Lower lobe of right lung (tissue), 2 donors: ENCODE measurements around the gene DSTN. TPM values are rescaled to one million over a fixed set of nuclear protein-coding genes. Genes with fewer than 3 reads are reported as not detected.
A peak's percentile ranks its signal among the peaks of the same experiment; 100 is the strongest.

ENCODE experiments used
- ATAC-seq, 2 donors: fragments of 200-7000 bp; cut with Tn5 transposase; one replicate each; pipeline ENCODE4 v1.9.1; 2020 to 2022; ENCODE audit warnings: mild to moderate bottlenecking in 2 of 2, moderate library complexity in 2 of 2
- DNase-seq: peaks from one replicate; pipeline ENCODE4 v3.0.0-alpha.2; 2020
- H3K27ac ChIP-seq: fragments of 200-600 bp; one replicate; pipeline ENCODE4 v1.8.0; 2022
- H3K27me3 ChIP-seq: fragments of 200-600 bp; one replicate; pipeline ENCODE4 v1.8.0; 2022; ENCODE audit warnings: low read depth
- H3K36me3 ChIP-seq: fragments of 200-600 bp; one replicate; pipeline ENCODE4 v1.8.0; 2022; ENCODE audit warnings: mild to moderate bottlenecking
- H3K4me1 ChIP-seq: fragments of 200-600 bp; one replicate; pipeline ENCODE4 v1.8.0; 2022
- H3K4me3 ChIP-seq: fragments of 200-600 bp; one replicate; pipeline ENCODE4 v1.8.0; 2022; ENCODE audit warnings: mild to moderate bottlenecking
- H3K9me3 ChIP-seq: fragments of 200-600 bp; one replicate; pipeline ENCODE4 v1.8.0; 2022
- CTCF ChIP-seq: fragments of 200-600 bp; IDR thresholded peaks from one replicate; pipeline ENCODE4 v1.8.0; 2022; ENCODE audit warnings: antibody characterized with exemption, mild to moderate bottlenecking
- intact Hi-C: fragments of 100-400 bp; cut with DNase I; formaldehyde crosslinking; loops from one replicate; pipeline ENCODE4 v1.11.0; 2022
- total RNA-seq: library from RNA; stranded (reverse); fragmentation: NEBNext Ultra II Directional; extraction: Animal tissue kit (Norgen Biotek cat#: 25700); gene quantifications from one replicate; pipeline ENCODE4 v1.2.1, GENCODE V29; 2021
- donor health status: DM: no; HTN: yes; CAD: no; lungs with severe emphysema.

The DSTN gene
- total RNA-seq, 1 donor from 2014 or later, result 347 TPM

GRCh38 chr20:17631576-17632319 lies 61.9 kb downstream of the DSTN start:
- no peak overlapping the region for H3K4me3 ChIP-seq
- peaks cover 37% of the 10 kb centered on the region for H3K4me1 ChIP-seq
- H3K27me3 ChIP-seq, result no peaks in the 10 kb centered on the region
- ATAC-seq (no peak), DNase-seq (no peak)
- intact Hi-C loops, result no loop called here
- H3K27ac ChIP-seq, result no peak overlapping the region
- peaks cover 100% of the 10 kb centered on the region for H3K36me3 ChIP-seq
- no peak for TF ChIP-seq CTCF
- no peaks in the 10 kb centered on the region for H3K9me3 ChIP-seq

GRCh38 chr20:17633221-17633849 lies 63.5 kb downstream of the DSTN start:
- peaks cover 100% of the 10 kb centered on the region for H3K36me3 ChIP-seq
- H3K27me3 ChIP-seq, result no peaks in the 10 kb centered on the region

GRCh38 chr20:17633850-17634500 lies 64.1 kb downstream of the DSTN start:
- intact Hi-C loops, result no loop called here
- TF ChIP-seq CTCF, result no peak
- Histone ChIP-seq H3K27me3 (no peaks in the 10 kb centered on the region), H3K9me3 (no peaks in the 10 kb centered on the region), H3K36me3 (peaks cover 99% of the 10 kb centered on the region), H3K4me1 (peaks cover 45% of the 10 kb centered on the region), H3K27ac (peak overlapping the region; percentile 65), H3K4me3 (no peak overlapping the region)
- ATAC-seq, result no peak
- no peak for DNase-seq

More at GRCh38 chr20:17633221-17633849, 63.5 kb downstream of the DSTN start:
- no peak for TF ChIP-seq CTCF
- H3K4me1 ChIP-seq, result peaks cover 44% of the 10 kb centered on the region
- intact Hi-C loops, result no loop called here
- DNase-seq (no peak), ATAC-seq (no peak)
- no peaks in the 10 kb centered on the region for H3K9me3 ChIP-seq
- no peak overlapping the region for H3K4me3 ChIP-seq
- no peak overlapping the region for H3K27ac ChIP-seq

- intact Hi-C loops, result no loop called here
- Histone ChIP-seq H3K9me3 (no peaks in the 10 kb centered on the region), H3K4me1 (peaks cover 45% of the 10 kb centered on the region), H3K36me3 (peaks cover 99% of the 10 kb centered on the region), H3K27ac (peak overlapping the region; percentile 65), H3K4me3 (no peak overlapping the region), H3K27me3 (no peaks in the 10 kb centered on the region)
- ATAC-seq (peak; percentile 52 to 63), DNase-seq (peak; percentile 70)
- no peak for TF ChIP-seq CTCF
Observed at GRCh38 chr20:17634661-17635331, 64.9 kb downstream of the DSTN start.
